ENCODE data around the gene TGFBR3. TPM values are rescaled to one million over a fixed set of nuclear protein-coding genes. Genes with fewer than 3 reads are reported as not detected.
"Not testable (repeated sequence)": the region's sequence is repeated elsewhere in the genome, so short reads cannot be mapped to it uniquely, and the experiment has no call there.

The TGFBR3 gene
- polyA plus RNA-seq, 1 donor from 2014 or later: 2.3 TPM

DNA sequence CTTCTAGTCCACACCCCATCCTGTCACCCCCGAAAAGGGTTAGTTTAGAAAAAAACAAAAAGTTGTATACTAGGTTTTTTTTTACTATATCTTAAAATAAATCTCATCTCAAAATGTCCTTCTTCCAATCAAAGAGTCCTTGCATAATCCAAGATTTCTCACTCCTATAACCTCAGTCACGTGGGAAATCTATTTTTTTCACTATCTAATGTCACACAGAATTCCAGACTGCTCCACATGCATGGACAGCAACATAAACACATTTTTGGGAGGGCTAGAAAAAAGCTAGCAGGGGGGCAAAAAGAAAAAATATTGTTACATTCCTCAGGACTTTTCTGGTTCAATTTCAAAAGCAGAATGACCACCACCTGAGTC, 39.3 kb downstream of the TGFBR3 start:
- no peaks in the 10 kb centered on the region for H3K9me3 Mint-ChIP-seq
- no peak overlapping the region for H3K27ac Mint-ChIP-seq
- H3K4me1 Mint-ChIP-seq: no peaks in the 10 kb centered on the region
- no peaks in the 10 kb centered on the region for H3K36me3 Mint-ChIP-seq
- no peaks in the 10 kb centered on the region for H3K27me3 Mint-ChIP-seq
- H3K4me3 Mint-ChIP-seq: no peak overlapping the region

DNA sequence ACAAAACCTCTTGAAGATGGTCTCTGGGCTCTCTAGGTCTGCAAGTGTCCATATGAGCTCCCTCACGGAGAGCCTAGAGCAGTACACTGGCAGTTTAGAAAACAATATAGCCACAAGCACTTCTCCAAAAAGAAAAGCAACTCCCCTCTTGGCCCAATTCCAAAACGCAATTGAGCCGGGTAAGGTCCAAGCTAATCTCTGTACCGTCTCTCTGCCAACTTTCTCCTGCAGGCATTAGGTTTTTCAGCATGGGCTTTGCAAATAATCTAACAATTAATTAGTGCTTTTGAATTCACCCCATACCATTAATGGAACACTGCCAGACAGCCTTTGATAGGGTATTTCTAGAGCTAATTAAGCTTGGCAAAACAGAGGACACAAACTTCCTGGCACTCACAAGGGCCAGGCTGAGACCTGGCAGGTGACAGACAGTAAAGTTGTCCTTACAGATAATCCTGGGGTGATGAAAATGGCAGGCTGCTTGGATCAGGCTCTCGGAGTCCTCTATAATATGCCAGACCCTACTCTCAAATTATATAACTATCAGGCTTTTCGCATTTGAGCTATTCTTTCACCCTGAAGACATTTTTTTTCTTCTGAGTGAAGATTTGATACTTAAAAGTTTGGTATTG, 39.8 kb downstream of the TGFBR3 start:
- Mint-ChIP-seq H3K27ac (no peak overlapping the region), H3K36me3 (no peaks in the 10 kb centered on the region), H3K27me3 (no peaks in the 10 kb centered on the region), H3K9me3 (no peaks in the 10 kb centered on the region), H3K4me1 (no peaks in the 10 kb centered on the region), H3K4me3 (no peak overlapping the region)

DNA sequence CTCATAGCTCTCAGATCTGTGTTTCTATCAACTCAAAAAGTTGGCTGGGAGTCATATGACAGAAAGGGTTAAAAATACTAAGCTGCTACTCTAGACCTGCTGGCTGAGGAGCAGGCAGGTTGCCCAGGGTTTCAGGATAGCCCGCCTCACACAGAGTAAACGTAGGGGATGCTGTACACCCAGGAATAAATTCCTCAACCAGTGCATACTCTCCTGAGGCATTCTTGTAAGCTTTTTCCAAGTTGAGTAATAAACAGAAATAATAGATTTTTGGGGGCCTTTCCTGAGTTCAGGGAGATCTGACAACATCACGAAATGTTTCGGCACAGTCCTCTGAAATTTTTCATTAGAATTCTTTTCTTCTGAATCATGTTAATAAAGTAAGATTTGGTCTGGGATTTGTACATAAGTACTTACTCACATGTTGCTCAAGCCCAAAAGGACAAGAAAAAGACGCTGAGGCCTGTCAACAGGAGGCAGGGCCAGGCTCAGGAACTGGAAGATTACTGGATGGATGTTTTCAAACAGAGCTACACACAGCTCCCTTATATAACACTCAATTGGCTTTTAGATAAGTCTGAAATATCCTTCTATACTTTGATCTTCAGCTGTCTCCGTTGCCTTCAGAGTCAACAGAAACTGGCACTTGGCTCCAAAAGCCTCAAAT, 41.0 kb downstream of the TGFBR3 start:
- no peak overlapping the region for H3K27ac Mint-ChIP-seq
- no peaks in the 10 kb centered on the region for H3K27me3 Mint-ChIP-seq
- no peaks in the 10 kb centered on the region for H3K4me1 Mint-ChIP-seq
- no peak overlapping the region for H3K4me3 Mint-ChIP-seq
- H3K36me3 Mint-ChIP-seq: no peaks in the 10 kb centered on the region
- no peaks in the 10 kb centered on the region for H3K9me3 Mint-ChIP-seq

DNA sequence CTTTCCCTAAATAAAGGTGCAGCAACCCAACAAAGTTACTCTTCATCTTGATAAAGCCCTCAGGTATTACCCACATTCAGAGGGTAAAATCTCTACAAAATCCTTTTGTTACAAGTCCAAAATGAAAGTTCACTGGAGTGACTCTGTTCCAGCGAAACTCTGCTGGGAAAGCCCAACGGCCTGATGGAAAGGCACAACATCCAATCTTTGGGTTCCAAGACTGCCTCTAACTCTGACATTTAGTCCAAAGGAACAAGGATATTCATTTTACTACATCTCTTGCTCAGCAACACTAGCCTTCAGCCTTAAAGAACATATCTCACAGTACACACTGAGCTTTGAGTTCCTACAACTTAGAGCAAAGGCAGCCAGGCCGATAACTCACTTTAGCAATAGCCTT, 42.1 kb downstream of the TGFBR3 start:
- Mint-ChIP-seq H3K4me3 (no peak overlapping the region), H3K27ac (no peak overlapping the region), H3K4me1 (no peaks in the 10 kb centered on the region)

DNA sequence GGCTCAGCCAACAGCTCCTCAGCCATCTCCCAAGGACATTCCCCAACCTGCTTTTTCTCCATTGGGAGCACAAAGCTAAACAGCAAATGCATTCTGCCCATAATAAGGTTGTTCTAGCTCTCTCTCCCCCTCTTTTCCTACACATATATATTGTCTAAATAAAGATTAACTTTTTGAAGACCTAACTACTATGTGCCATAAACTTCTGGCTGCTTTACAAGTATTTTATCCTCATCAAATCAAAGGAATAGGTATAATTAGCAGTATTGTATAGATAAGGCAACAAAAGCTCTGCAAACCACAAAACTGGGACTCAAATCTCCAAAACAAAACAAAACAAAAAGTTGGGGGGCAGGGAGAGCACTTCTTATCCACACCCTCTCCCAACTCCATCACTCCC, 43.4 kb downstream of the TGFBR3 start:
- no peak overlapping the region for H3K27ac Mint-ChIP-seq
- no peaks in the 10 kb centered on the region for H3K9me3 Mint-ChIP-seq
- no peaks in the 10 kb centered on the region for H3K4me1 Mint-ChIP-seq
- H3K36me3 Mint-ChIP-seq: no peaks in the 10 kb centered on the region
- H3K4me3 Mint-ChIP-seq: no peak overlapping the region
- peaks cover 2% of the 10 kb centered on the region for H3K27me3 Mint-ChIP-seq

More for the DNA sequence above, 42.1 kb downstream of the TGFBR3 start:
- no peaks in the 10 kb centered on the region for H3K9me3 Mint-ChIP-seq
- H3K27me3 Mint-ChIP-seq: no peaks in the 10 kb centered on the region
- no peaks in the 10 kb centered on the region for H3K36me3 Mint-ChIP-seq

DNA sequence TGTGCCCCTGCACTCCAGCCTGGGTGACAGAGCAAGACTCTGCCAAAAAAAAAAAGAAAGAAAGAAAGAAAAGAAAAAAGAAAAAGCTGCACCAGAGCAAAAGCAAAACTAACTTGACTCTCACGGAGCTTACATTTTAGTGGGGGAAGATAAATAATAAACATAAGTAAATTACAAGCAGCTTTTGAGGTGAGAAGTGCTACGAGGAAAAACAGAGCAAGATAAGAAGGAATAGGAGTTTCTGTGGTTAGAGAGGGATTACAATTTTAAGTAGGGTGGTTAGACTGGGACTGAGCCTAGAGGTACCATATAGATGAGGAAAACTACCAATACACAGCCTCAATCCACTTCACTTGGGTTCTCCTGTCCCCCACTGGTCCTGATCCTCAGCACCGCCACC, 43.9 kb downstream of the TGFBR3 start:
- Mint-ChIP-seq H3K36me3 (no peaks in the 10 kb centered on the region), H3K4me1 (no peaks in the 10 kb centered on the region), H3K4me3 (no peak overlapping the region), H3K27ac (no peak overlapping the region), H3K27me3 (peaks cover 2% of the 10 kb centered on the region), H3K9me3 (no peaks in the 10 kb centered on the region)

DNA sequence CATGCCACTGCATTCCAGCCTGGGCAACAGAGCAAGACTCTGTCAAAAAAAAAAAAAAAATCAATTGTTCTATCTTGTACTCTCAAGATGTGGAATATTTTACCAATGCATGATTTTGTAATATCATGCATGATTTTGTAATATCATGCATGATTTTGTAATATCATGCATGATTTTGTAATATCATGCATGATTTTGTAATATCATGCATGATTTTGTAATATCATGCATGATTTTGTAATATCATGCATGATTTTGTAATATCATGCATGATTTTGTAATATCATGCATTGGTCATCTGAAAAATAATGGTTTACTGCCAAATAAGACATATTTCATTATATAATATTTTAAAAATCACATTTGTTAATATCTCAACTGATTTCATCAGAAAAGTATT, 45.7 kb downstream of the TGFBR3 start:
- not testable (repeated sequence) for H3K27me3 Mint-ChIP-seq, H3K36me3 Mint-ChIP-seq, H3K9me3 Mint-ChIP-seq, H3K4me1 Mint-ChIP-seq, H3K27ac Mint-ChIP-seq, H3K4me3 Mint-ChIP-seq

DNA sequence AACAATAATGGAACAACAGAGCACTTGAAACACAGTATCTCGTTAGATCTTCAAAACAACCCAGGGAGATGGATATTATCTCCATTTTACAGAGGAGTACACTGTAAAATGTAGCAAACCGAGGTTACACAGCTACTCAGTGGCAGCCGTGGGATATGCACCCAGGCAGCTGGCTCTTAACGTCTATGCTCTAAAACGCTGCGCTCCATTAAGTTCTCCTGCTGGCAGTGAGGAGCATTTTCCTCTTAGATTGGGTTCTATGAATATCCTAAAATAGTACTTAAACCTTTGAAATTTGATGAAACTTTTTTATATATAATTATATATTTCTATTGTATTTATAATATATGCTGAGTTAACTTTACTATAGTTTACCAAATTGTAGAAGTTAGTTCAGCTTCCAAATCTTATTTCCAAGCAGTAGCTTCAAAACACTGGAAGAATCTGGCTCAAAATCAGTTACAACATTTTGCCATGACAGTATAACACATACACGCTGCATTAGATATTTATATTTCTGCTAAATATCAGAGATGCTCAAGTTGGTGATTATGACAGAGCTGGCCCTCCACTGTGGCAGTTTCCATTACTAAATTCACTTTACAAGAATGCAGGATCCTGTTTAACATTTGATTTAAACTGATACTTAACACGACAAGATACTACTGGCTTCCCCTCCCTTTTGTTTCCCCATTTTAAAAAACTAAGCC, 49.5 kb downstream of the TGFBR3 start:
- H3K36me3 Mint-ChIP-seq: no peaks in the 10 kb centered on the region
- no peak overlapping the region for H3K27ac Mint-ChIP-seq
- no peaks in the 10 kb centered on the region for H3K4me1 Mint-ChIP-seq
- no peak overlapping the region for H3K4me3 Mint-ChIP-seq
- peaks cover 7% of the 10 kb centered on the region for H3K27me3 Mint-ChIP-seq
- H3K9me3 Mint-ChIP-seq: no peaks in the 10 kb centered on the region

DNA sequence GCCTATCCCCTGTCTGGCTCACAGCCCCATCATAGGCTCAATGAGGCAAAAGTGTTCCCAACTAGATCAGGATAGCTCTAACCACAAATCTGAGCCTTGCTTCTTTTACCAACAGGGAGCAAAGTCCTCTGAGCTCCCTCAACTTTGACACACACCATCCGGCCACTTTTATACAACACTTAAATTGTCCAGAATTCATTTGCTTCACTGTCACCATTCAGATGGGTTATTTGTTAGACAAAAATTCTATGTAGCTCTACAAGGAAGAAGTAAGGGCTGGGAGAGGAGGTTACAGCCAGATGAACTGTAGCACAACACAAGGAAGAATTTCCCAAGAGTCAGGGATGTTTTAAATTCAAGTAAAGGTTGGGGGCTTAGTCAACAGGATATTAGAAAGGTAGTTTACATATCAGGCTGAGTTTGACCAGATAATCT, 50.8 kb downstream of the TGFBR3 start:
- Mint-ChIP-seq H3K4me3 (no peak overlapping the region), H3K9me3 (no peaks in the 10 kb centered on the region), H3K27me3 (peaks cover 7% of the 10 kb centered on the region), H3K4me1 (no peaks in the 10 kb centered on the region), H3K36me3 (no peaks in the 10 kb centered on the region), H3K27ac (no peak overlapping the region)

DNA sequence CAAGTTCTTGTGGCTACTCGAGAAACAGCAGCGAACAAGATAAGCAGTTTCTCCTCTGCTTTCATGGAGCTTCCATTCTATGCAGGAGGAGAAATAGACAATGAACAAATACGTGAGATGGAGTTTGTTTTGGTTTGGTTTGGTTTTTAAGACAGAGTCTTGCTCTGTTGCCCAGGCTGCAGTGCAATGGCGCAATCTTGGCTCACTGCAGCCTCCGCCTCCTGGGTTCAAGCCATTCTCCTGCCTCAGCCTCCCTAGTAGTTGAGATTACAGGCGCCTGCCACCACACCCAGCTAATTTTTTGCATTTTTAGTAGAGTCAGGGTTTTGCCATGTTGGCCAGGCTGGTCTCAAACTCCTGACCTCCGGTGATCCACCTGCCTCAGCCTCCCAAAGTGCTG, 51.4 kb downstream of the TGFBR3 start:
- H3K27me3 Mint-ChIP-seq, H3K4me3 Mint-ChIP-seq, H3K9me3 Mint-ChIP-seq, H3K27ac Mint-ChIP-seq, H3K36me3 Mint-ChIP-seq, H3K4me1 Mint-ChIP-seq: not testable (repeated sequence)

DNA sequence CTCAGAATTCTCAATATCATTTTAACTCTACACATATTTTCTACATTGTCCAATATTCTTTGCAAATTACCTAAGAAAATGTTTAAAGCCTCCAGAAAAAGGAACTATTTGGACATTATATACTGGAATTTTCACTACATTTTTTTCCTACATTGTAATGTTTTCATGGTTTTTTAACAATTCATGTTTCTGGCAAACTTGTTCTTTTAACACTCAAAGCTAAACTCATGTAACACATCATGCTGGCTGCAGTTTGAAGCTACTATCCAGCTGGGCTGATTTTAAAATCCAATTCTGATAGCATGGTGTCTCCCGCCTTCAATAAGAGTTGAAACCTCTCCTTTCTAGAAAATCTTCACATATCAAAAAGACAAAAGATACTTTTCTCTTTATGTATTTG, 52.0 kb downstream of the TGFBR3 start:
- Mint-ChIP-seq H3K9me3 (no peaks in the 10 kb centered on the region), H3K27ac (no peak overlapping the region), H3K4me1 (no peaks in the 10 kb centered on the region), H3K27me3 (peaks cover 7% of the 10 kb centered on the region), H3K36me3 (no peaks in the 10 kb centered on the region), H3K4me3 (no peak overlapping the region)

DNA sequence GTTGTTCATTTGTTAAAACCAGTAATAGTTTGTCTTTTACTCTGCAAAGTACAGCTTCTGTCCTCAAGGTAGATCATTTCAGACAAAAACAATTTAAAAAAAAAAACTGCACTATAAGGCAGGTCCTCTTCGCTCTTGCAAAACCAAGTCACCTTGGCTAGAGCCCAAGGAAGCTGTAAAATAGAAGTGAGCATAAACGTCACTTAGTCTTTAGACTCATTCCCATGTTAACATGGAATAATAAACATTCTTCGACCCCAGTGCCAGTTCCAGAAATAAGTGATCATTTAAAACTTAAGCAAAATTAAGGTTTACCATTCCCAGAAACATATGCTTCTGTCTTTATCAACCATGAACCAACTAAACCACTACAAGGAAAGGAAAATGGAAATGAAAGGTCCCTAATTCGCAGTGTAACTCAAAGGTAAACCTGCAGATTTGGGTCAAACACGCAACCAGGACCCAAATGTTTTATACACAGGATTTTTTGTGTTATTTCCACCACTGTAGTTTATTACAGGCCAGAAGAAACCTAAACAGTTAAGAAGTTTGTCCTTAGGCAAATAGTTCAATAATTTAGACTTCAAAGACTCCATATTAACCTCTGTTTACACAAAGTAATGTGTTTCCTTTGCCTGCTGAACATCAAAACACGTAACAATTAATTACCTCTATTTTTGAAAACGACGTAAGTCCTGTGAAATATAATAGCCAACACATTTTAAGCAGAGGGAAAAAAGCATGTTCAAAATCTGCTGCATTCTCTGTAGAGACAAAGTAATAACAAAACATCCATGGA, 54.6 kb downstream of the TGFBR3 start:
- H3K9me3 Mint-ChIP-seq: no peaks in the 10 kb centered on the region
- no peak overlapping the region for H3K4me3 Mint-ChIP-seq
- no peaks in the 10 kb centered on the region for H3K36me3 Mint-ChIP-seq
- peaks cover 6% of the 10 kb centered on the region for H3K27me3 Mint-ChIP-seq
- H3K4me1 Mint-ChIP-seq: no peaks in the 10 kb centered on the region
- peak overlapping the region in 1 of 3 donors; percentile 55 for H3K27ac Mint-ChIP-seq

DNA sequence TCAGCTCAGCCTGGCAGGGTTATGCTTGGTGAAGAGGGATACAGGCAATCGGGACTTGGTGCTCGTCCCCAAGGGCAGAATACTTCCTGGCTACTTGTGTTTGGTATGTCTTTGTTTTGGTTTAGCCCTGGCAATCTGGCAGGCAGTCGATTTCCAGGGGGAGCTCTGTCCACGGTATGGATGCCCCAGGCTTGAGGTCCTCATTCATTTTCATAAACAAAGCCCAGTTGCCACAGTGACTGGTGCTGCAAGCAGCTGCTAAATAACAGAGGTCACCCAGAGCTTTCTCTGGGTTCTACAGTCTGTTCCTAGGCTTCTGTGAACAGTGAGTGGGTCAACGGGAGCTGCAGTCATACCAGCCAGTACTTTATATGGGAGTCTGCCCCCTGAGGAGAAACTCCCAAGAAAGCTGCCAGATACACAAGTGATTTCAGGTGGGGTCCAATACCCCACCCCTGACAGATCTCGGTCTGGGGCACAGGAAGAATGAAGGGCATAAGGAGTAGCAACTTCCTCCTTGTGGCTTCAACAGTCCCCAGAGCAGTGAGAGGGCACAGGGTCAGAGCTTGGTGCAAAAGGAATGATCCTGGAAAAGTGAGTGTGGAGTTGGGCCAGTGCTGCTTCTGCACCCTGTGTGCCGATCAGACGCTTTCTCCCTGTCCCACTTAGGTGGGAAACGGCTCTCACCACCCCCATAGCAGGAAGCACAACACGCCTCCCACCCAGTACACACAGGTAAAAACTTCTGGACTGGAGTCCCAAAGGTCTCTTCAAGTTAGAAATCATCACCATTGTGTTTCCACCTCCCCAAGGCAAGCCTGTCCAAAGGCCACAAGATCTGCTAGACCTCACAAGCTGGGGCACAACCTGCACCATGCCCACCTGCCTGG, 55.5 kb downstream of the TGFBR3 start:
- peaks cover 6% of the 10 kb centered on the region for H3K27me3 Mint-ChIP-seq
- H3K36me3 Mint-ChIP-seq: no peaks in the 10 kb centered on the region
- H3K4me3 Mint-ChIP-seq: no peak overlapping the region
- H3K27ac Mint-ChIP-seq: peak overlapping the region in 1 of 3 donors; percentile 55
- H3K9me3 Mint-ChIP-seq: no peaks in the 10 kb centered on the region
- no peaks in the 10 kb centered on the region for H3K4me1 Mint-ChIP-seq

DNA sequence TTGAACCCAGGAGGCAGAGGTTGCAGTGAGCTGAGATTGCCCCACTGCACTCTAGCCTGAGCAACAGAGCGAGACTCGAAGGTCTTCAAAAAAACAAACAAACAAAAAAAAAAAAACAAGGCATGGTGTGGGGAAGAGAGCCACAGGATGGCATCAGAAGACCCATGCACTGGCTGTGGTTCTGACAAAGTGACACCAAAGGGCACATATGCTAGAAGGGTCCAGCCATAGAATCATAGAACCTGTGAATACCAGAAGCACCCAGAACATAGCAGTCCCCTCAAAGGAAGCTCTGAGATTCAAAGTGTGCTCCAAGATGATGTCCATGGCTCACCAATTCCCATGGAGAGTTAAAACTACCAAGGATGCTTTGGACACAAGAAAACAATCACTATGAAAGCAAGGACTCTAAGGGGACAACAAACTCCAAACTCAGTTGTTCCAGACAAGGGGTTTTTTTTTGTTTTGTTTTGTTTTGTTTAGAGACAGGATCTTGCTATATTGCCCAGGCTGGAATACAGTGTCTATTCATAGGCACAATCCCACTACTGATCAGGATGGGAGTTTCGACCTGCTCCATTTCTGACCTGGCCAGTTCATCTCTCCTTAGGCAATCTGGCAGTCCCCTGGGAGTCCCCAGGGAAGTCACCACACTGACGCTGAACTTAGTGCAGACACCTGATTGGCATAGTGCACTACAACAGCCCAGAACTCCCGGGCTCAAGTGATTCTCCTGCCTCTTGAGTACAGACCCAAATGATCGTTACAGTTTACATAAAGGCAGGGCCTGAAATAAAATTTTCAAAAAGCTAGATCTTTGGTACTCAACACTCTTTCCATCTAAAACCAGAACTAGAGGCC, 56.4 kb downstream of the TGFBR3 start:
- Mint-ChIP-seq H3K27me3 (peaks cover 3% of the 10 kb centered on the region), H3K4me1 (no peaks in the 10 kb centered on the region), H3K9me3 (peaks cover 0 to 2% (median 0%) of the 10 kb centered on the region in 3 donors), H3K36me3 (no peaks in the 10 kb centered on the region), H3K27ac (no peak overlapping the region), H3K4me3 (no peak overlapping the region)
